Peyer's patch (tissue), 4 donors: ENCODE results near the gene USO1.

Experiments
- CTCF ChIP-seq, 6 experiments: fragments of 450-650 bp in 4 of 6; fragments of 200-600 bp in 2 of 6; sonication (generic) in 1 of 6; IDR thresholded peaks; one replicate each; pipeline ENCODE4 v1.5.1; 2017 to 2019; ENCODE audit warnings: antibody characterized with exemption in 6 of 6, mild to moderate bottlenecking in 3 of 6, moderate library complexity in 1 of 6
- POLR2A ChIP-seq, 2 donors: fragments of 450-650 bp; IDR thresholded peaks; one replicate each; pipeline ENCODE4 v1.5.1; 2017; ENCODE audit warnings: antibody characterized with exemption in 2 of 2, mild to moderate bottlenecking in 2 of 2, moderate library complexity in 2 of 2

GRCh38 chr4:75800972-75801371 lies 76.6 kb downstream of the USO1 start:
- TF ChIP-seq CTCF (IDR thresholded peaks at IDR 0.05) = no peak
- TF ChIP-seq POLR2A (IDR thresholded peaks at IDR 0.05) = no peak
